ENCODE measurements around the gene ATF5. TPM values are rescaled to one million over a fixed set of nuclear protein-coding genes. Genes with fewer than 3 reads are reported as not detected.

Gene ATF5
- 28.8 TPM for polyA plus RNA-seq (ENCODE audit: insufficient read length)

- DNase-seq = peak; percentile 94
Observed at GRCh38 chr19:49929121-49929610, at the start of gene ATF5, which contains the start of gene NUP62. TSS of gene ATF5 (plus strand) at chr19:49929205. CDS start at chr19:49930851, 1,646 bp downstream. TSS of gene NUP62 (minus strand) at chr19:49929504. CDS start at chr19:49909807, 19,697 bp downstream.

- no peak for DNase-seq
Observed at GRCh38 chr19:49879243-49879963, 49.6 kb upstream of the ATF5 start.

- DNase-seq = no peak
Observed at GRCh38 chr19:49880162-49880869, 48.7 kb upstream of the ATF5 start.

GRCh38 chr19:49881186-49881585 lies 47.8 kb upstream of the ATF5 start:
- DNase-seq = no peak

GRCh38 chr19:49881672-49882394 lies 47.2 kb upstream of the ATF5 start:
- no peak for DNase-seq

GRCh38 chr19:49882643-49883042 lies 46.4 kb upstream of the ATF5 start:
- no peak for DNase-seq

- DNase-seq = no peak
Observed at GRCh38 chr19:49883094-49883493, 45.9 kb upstream of the ATF5 start.

- no peak for DNase-seq
Observed at GRCh38 chr19:49884109-49884508, 44.9 kb upstream of the ATF5 start.

GRCh38 chr19:49884760-49885159 lies 44.2 kb upstream of the ATF5 start:
- DNase-seq = no peak

GRCh38 chr19:49887037-49887664 lies 41.9 kb upstream of the ATF5 start:
- DNase-seq = no peak

- no peak for DNase-seq
Observed at GRCh38 chr19:49887665-49888509, 41.1 kb upstream of the ATF5 start.

GRCh38 chr19:49888510-49888824 lies 40.5 kb upstream of the ATF5 start:
- no peak for DNase-seq

- no peak for DNase-seq
Observed at GRCh38 chr19:49889038-49889686, 39.8 kb upstream of the ATF5 start.

- peak; percentile 83 for DNase-seq
Observed at GRCh38 chr19:49889687-49890348, 39.2 kb upstream of the ATF5 start.

GRCh38 chr19:49890349-49891311 lies 38.4 kb upstream of the ATF5 start:
- DNase-seq = no peak

- DNase-seq = no peak
Observed at GRCh38 chr19:49891393-49891792, 37.6 kb upstream of the ATF5 start.

- DNase-seq = no peak
Observed at GRCh38 chr19:49892716-49893115, 36.3 kb upstream of the ATF5 start.

- no peak for DNase-seq
Observed at GRCh38 chr19:49894011-49894664, 34.9 kb upstream of the ATF5 start.

All from hindlimb muscle (tissue), 1 donor.